HG03103 (cell line): Measurements from ENCODE around the gene PCK2.
"Not testable (repeated sequence)": the region's sequence is repeated elsewhere in the genome, so short reads cannot be mapped to it uniquely, and the experiment has no call there.

ENCODE experiments used
- ATAC-seq: cut with Tn5 transposase; IDR thresholded peaks from one replicate; pipeline ENCODE4 v1.9.1; 2021; ENCODE audit warnings: low read depth; ENCODE audit not compliant: unreplicated experiment

Gene PCK2

GRCh38 chr14:24093207-24093900, 757 bp upstream of the PCK2 start:
- no peak for ATAC-seq

GRCh38 chr14:24094841-24095270, 745 bp downstream of the PCK2 start:
- no peak for ATAC-seq

- ATAC-seq, result peak; percentile 53
Observed at GRCh38 chr14:24095271-24096068, 1.4 kb downstream of the PCK2 start.

GRCh38 chr14:24096545-24097181, 2.6 kb downstream of the PCK2 start:
- ATAC-seq, result no peak

GRCh38 chr14:24098229-24098926, 4.3 kb downstream of the PCK2 start:
- no peak for ATAC-seq

- no peak for ATAC-seq
Observed at GRCh38 chr14:24098927-24099813, 5.1 kb downstream of the PCK2 start.

- no peak for ATAC-seq
Observed at GRCh38 chr14:24100197-24100981, 6.3 kb downstream of the PCK2 start.

- ATAC-seq, result no peak
Observed at GRCh38 chr14:24100982-24101494, 6.9 kb downstream of the PCK2 start.

GRCh38 chr14:24102357-24103048, 8.4 kb downstream of the PCK2 start:
- ATAC-seq, result no peak

GRCh38 chr14:24103451-24103850, 9.3 kb downstream of the PCK2 start:
- ATAC-seq, result no peak

GRCh38 chr14:24105609-24106239, 11.6 kb downstream of the PCK2 start:
- not testable (repeated sequence) for ATAC-seq

GRCh38 chr14:24106672-24107271, 12.7 kb downstream of the PCK2 start:
- ATAC-seq, result no peak

GRCh38 chr14:24108336-24108874, 14.3 kb downstream of the PCK2 start:
- peak; percentile 9 for ATAC-seq

- ATAC-seq, result no peak
Observed at GRCh38 chr14:24110060-24110459, 15.9 kb downstream of the PCK2 start.

- ATAC-seq, result no peak
Observed at GRCh38 chr14:24110523-24110922, 16.4 kb downstream of the PCK2 start.

- ATAC-seq, result no peak
Observed at GRCh38 chr14:24113379-24113800, 19.3 kb downstream of the PCK2 start.
